AG04450 (cell line): ENCODE data around the gene OLFML2A. TPM values are rescaled to one million over a fixed set of nuclear protein-coding genes. Genes with fewer than 3 reads are reported as not detected.

Source experiments
- CTCF ChIA-PET: fragments of 300-600, 350-600 bp; formaldehyde crosslinking; extraction: SDS; loops from one replicate; lab custom pipeline; 2022; ENCODE audit warnings: antibody characterized with exemption, inconsistent platforms; lab: Charles Lee
- POLR2A ChIA-PET: fragments of 350-600 bp; formaldehyde crosslinking; extraction: SDS; loops from one replicate; lab custom pipeline; 2021; ENCODE audit warnings: antibody characterized with exemption, inconsistent platforms; lab: Yijun Ruan, JAX
- DNase-seq: peaks from one replicate; pipeline ENCODE4 v3.0.0-alpha.2; 2011; ENCODE audit warnings: low read depth, low spot score
- H3K27ac ChIP-seq: one replicate; pipeline ENCODE4 v1.5.1; 2012; ENCODE audit warnings: low read depth, low read length, control low read depth
- H3K27me3 ChIP-seq: one replicate; pipeline ENCODE4 v1.6.0; 2012; ENCODE audit warnings: low read length; ENCODE audit not compliant: control insufficient read depth, insufficient read depth
- H3K4me3 ChIP-seq: 2 replicates; pipeline ENCODE4 v1.5.1; 2011; ENCODE audit warnings: mild to moderate bottlenecking, low read depth, low read length, control low read depth
- H3K9me3 ChIP-seq: 2 replicates; pipeline ENCODE4 v1.5.1; 2012; ENCODE audit warnings: low read length; ENCODE audit not compliant: control insufficient read depth, insufficient read depth
- polyA plus RNA-seq: library from polyadenylated mRNA; depleted of rRNA; stranded (reverse); fragments of >200 nt; gene quantifications from 2 replicates; pipeline ENCODE4 v1.2.3, GENCODE V29; 2011
- TF ChIP-seq, protein P1 (sequence below): IDR thresholded peaks from 2 replicates; pipeline ENCODE4 v1.5.1; 2011; ENCODE audit warnings: low read depth, low read length, control low read depth, inconsistent platforms

Gene OLFML2A
- polyA plus RNA-seq, 1 experiment = 22.3 TPM

DNA sequence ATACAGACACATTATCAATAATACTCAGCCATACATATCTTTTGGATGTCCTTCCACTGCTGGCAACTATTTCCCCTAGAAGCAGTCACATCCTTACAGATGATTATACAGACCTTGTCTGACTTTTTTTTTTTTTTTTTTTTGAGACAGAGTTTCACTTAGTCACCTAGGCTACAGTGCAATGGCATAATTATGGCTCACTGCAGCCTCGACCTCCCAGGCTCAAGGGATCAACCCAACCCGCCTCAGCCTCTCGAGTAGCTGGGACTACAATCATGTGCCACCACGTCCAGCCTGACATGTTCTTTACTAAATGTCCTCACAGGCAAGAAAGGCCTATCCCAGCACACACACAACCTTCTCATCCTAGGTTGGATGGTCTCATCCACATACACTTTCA lies 29.9 kb upstream of the OLFML2A start:
- TF ChIP-seq, protein P1, sequence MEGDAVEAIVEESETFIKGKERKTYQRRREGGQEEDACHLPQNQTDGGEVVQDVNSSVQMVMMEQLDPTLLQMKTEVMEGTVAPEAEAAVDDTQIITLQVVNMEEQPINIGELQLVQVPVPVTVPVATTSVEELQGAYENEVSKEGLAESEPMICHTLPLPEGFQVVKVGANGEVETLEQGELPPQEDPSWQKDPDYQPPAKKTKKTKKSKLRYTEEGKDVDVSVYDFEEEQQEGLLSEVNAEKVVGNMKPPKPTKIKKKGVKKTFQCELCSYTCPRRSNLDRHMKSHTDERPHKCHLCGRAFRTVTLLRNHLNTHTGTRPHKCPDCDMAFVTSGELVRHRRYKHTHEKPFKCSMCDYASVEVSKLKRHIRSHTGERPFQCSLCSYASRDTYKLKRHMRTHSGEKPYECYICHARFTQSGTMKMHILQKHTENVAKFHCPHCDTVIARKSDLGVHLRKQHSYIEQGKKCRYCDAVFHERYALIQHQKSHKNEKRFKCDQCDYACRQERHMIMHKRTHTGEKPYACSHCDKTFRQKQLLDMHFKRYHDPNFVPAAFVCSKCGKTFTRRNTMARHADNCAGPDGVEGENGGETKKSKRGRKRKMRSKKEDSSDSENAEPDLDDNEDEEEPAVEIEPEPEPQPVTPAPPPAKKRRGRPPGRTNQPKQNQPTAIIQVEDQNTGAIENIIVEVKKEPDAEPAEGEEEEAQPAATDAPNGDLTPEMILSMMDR = no peak
- POLR2A ChIA-PET = no interaction called here
- CTCF ChIA-PET = no interaction called here

GRCh38 chr9:124749284-124749683 lies 27.6 kb upstream of the OLFML2A start:
- H3K27ac ChIP-seq = no peak overlapping the region

More for the DNA sequence above, 29.9 kb upstream of the OLFML2A start:
- H3K27ac ChIP-seq = no peak overlapping the region
- H3K9me3 ChIP-seq = no peaks in the 10 kb centered on the region
- DNase-seq = no peak
- no peaks in the 10 kb centered on the region for H3K27me3 ChIP-seq
- no peak overlapping the region for H3K4me3 ChIP-seq

GRCh38 chr9:124749781-124750180 lies 27.2 kb upstream of the OLFML2A start:
- CTCF ChIA-PET = interaction anchor here (1.1 to 11.3 kb wide), 3 partner anchors 38 to 132 kb away, joined by 4 to 80 read pairs (median 5); partner anchors contain the start of gene WDR38
- no peaks in the 10 kb centered on the region for H3K27me3 ChIP-seq

More at GRCh38 chr9:124749284-124749683, 27.6 kb upstream of the OLFML2A start:
- TF ChIP-seq, protein P1 = no peak
- DNase-seq = no peak
- CTCF ChIA-PET = interaction anchor here (1.1 to 11.3 kb wide), 2 partner anchors 37 to 132 kb away, joined by 5 to 80 read pairs; no protein-coding TSS in a partner anchor
- H3K27me3 ChIP-seq = no peaks in the 10 kb centered on the region
- H3K9me3 ChIP-seq = no peaks in the 10 kb centered on the region
- H3K4me3 ChIP-seq = no peak overlapping the region
- POLR2A ChIA-PET = interaction anchor here (0.6 to 0.7 kb wide), 2 partner anchors 15 to 30 kb away, joined by 3 to 7 read pairs; no protein-coding TSS in a partner anchor

GRCh38 chr9:124752967-124753366 lies 24.0 kb upstream of the OLFML2A start:
- DNase-seq = no peak
- POLR2A ChIA-PET = interaction anchor here (1.1 kb wide), 1 partner anchor 290 kb away, joined by 4 read pairs; no protein-coding TSS in a partner anchor

More at GRCh38 chr9:124749781-124750180, 27.2 kb upstream of the OLFML2A start:
- Histone ChIP-seq H3K4me3 (no peak overlapping the region), H3K27ac (no peak overlapping the region), H3K9me3 (no peaks in the 10 kb centered on the region)
- DNase-seq = no peak
- TF ChIP-seq, protein P1 = no peak
- POLR2A ChIA-PET = no interaction called here

DNA sequence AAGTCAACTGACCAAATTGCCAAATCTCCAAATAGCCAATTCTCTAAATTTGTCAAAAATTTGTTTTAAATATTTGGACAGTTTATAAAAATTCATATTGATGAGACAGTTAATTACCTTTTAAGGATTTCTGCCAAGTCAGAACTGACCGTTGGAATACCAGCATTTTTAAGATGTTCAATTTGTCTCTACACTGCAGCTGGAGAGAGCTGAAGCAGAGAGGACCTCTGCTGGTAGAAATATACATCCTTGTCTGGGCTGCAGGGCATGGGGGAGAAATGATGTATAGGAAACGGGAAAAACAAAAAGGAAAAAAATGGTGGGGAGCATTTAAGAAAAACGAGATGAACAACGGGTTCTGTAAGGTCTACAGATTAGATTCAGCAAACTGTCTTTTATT lies 22.6 kb upstream of the OLFML2A start:
- Histone ChIP-seq H3K9me3 (no peaks in the 10 kb centered on the region), H3K27me3 (peaks cover 15% of the 10 kb centered on the region), H3K27ac (no peak overlapping the region), H3K4me3 (no peak overlapping the region)
- CTCF ChIA-PET = interaction anchor here (1.0 to 11.3 kb wide), 7 partner anchors 10 to 203 kb away, joined by 3 to 80 read pairs (median 4); no protein-coding TSS in a partner anchor
- TF ChIP-seq, protein P1 = peak; percentile 80
- no peak for DNase-seq
- POLR2A ChIA-PET = no interaction called here

More at GRCh38 chr9:124752967-124753366, 24.0 kb upstream of the OLFML2A start:
- H3K9me3 ChIP-seq = no peaks in the 10 kb centered on the region
- CTCF ChIA-PET = interaction anchor here (0.6 to 11.3 kb wide), 7 partner anchors 39 to 201 kb away, joined by 3 to 80 read pairs (median 3); no protein-coding TSS in a partner anchor
- H3K27ac ChIP-seq = no peak overlapping the region
- H3K27me3 ChIP-seq = peaks cover 12% of the 10 kb centered on the region
- TF ChIP-seq, protein P1 = no peak
- no peak overlapping the region for H3K4me3 ChIP-seq
